HG03460 (cell line): ENCODE data around the gene ADAMTS9.

ENCODE experiments used
- ATAC-seq: cut with Tn5 transposase; IDR thresholded peaks from one replicate; pipeline ENCODE4 v1.9.1; 2021; ENCODE audit not compliant: unreplicated experiment

ADAMTS9 gene

GRCh38 chr3:64658001-64658400 lies 29.8 kb downstream of the ADAMTS9 start:
- no peak for ATAC-seq

DNA sequence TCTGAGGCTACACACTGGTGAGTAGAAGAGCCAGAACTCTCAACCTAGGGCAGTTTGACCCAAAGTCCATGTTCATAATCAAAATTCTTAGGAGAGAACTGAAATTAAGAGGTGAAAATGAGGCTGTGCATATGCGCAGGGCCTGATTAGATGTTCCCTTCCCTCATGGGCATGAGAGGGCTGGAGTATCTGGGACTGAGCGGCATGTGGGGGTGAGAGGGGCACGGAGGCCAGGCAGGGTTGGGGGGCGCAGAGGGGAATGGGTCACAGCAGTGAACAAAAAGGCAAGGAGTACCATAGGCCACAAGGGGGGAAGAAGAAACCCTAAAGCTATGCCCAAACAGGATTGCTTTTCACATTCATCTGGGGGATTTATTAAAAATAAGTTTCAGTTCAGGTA lies 31.3 kb downstream of the ADAMTS9 start:
- no peak for ATAC-seq

GRCh38 chr3:64655160-64655559 lies 32.6 kb downstream of the ADAMTS9 start:
- no peak for ATAC-seq

DNA sequence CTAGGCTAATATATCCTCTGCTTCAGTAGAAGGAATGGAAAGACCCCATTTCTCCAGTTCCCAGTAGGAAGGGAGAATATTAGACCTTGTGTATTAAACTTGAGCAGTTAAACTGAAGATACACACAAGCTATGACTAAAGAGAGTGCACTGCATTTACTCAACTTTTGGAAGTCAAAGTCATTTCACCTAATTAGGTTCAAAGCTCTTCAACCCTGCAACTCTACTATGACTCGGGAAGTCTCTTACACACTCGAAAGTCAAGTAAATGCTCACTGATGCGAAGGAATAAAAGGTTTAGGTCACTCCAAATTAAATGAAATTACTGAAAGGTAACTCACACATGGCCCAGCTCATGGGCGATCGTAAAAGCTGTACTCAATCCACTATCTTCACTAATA lies 33.8 kb downstream of the ADAMTS9 start:
- ATAC-seq: no peak

DNA sequence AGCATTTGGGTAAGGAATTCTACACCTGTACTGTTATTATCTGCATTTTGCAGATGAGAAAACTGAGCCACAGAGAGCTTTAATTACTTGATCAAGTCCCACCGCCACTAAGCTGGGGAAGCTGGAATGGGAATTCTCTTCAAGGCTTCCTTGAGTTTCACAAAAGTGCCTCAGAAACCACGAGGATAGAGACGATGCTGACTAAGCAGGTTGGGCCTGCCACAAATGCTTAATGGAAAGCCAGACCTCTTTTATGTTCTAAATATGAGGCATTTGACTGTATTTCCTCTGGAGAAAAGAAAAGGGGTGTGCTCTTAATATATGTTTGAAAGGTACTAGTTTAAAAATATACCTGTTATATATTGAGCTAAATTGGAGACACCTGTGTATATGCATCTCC lies 34.7 kb downstream of the ADAMTS9 start:
- ATAC-seq: no peak

- ATAC-seq: no peak
These were observed 36.0 kb downstream of the ADAMTS9 start for GRCh38 chr3:64651741-64652241.

DNA sequence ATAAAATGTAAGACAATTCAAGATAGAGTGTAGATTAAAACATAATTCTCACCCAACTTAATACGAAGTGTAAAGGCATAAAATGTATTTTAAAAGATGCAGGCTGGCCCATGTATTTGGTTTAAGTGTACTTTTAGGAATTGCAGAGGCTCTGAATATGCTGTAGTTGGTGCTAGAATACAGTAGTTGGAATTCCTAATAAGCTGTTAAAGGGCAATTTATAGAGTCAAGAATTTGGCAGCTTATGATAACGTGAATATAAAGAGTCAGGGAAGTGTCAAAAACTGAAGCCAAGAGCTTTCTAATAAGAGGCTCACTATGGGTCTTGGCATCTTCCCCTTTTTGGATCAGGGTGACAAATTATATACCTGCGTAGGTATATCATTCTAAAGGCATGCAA lies 36.5 kb downstream of the ADAMTS9 start:
- no peak for ATAC-seq

GRCh38 chr3:64650715-64651114 lies 37.1 kb downstream of the ADAMTS9 start:
- no peak for ATAC-seq

DNA sequence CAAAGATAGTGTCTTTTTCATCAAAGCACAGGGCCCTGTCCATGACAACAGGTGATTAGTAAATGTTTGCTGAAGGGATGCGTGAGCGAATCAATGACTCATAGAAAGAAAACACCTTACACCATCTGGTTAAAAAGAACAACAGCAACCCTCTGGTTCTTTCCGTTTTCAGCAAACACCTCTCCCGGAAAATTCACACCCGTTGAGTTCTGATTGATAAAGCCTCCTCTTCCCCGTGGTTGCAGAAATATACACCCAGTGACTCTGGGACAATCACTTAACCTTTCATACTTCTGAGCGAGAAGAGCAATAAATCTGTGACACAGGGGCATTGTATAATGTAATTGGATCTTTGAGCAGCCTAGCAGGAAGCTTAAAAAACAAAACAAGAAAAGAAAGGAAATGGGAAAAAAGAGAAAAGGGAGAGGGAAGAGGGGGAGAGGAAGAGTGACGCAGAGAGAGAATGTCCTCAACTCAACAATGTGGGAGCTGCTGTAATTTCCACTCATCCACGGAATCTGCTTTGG lies 37.6 kb downstream of the ADAMTS9 start:
- ATAC-seq: no peak

DNA sequence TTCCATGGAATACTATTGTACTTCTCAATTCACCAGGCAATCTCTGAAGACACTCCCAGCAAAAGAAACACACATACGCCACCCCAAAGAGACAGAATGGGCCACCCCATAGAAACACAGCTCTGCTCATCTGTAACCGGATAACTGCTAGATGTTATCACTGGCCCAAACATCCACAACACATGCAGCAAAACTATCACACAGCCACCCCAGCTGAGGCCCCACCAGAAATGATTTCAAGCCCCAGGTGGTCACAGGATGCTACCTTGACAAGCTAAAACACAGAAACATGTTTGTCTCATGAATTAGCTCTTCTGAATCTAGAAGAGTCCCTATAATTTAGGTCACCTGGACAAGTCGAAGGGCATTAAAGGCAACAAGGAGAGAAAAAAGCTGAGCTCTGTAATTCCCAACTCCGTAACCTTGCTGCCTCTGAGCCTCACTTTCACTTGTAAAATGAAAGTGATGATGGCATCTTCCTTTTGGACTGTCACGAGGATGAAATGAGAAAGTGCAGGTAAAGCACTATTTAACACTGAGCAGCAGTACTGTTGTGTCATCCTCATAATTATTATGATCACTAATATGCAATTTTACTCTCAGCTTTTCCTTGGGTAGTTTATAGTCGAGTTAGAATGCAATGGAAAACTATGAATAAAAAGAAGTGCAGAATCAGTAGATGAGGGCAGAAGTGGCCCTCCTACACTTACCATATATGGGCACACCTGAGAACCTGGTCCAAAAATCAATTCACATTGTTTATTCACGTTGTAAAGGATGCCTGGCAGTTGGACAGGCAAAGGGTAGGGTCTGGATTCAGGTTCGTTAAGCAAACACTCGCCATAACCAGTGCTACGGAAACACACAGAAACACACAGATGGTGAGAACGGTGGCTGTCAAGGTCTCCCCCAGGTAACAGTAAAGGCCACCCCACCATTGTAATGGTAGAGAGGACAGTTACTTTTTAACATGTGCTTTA lies 38.6 kb downstream of the ADAMTS9 start:
- ATAC-seq: no peak

- ATAC-seq: no peak
These were observed 40.0 kb downstream of the ADAMTS9 start for GRCh38 chr3:64647825-64648224.

GRCh38 chr3:64645243-64645642 lies 42.6 kb downstream of the ADAMTS9 start:
- ATAC-seq: no peak

- ATAC-seq: no peak
These were observed 43.3 kb downstream of the ADAMTS9 start for GRCh38 chr3:64644483-64644882.

DNA sequence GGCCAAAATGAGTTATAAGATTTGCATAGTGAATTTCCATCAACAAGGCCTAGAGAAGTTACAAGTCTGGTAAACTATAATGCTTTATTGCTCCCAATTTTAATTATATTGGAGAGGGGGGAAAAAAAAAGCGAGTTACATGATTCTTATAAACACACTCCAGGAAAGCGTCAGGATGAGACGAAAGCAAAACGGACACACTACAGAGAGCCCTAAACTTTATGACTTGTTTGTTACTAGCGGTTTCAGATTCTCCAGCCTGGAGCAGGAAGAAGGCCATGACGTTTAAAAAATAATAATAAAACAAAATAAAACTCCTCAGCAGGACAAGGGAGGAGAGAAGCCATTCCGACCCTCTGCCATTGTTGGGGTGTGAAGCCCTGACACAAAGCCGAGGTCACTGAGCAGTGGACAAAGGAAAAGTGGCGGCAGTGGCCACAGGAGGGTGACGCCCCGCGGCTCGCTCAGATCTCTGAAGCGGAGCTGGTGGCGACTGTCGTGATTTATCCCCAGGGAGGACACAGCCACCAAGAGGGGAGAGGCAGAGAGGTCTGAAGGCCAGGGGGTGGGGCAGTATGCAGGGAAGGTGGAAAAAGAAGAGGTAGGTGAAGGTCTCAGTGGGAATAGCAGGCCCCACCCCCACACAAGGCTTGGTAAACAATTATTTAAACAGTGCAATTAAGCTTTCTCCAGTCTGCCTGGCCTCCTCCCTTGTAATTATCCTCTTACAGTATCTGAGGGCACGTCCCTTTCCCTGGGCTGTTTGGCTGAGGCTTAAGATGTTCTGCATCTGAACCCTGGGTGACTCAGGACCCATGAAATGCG lies 45.3 kb downstream of the ADAMTS9 start:
- ATAC-seq: no peak

- no peak for ATAC-seq
These were observed 48.8 kb downstream of the ADAMTS9 start for GRCh38 chr3:64638981-64639481.

- no peak for ATAC-seq
These were observed 49.3 kb downstream of the ADAMTS9 start for GRCh38 chr3:64638511-64638910.

- ATAC-seq: no peak
These were observed 53.4 kb downstream of the ADAMTS9 start for GRCh38 chr3:64634417-64634816.

DNA sequence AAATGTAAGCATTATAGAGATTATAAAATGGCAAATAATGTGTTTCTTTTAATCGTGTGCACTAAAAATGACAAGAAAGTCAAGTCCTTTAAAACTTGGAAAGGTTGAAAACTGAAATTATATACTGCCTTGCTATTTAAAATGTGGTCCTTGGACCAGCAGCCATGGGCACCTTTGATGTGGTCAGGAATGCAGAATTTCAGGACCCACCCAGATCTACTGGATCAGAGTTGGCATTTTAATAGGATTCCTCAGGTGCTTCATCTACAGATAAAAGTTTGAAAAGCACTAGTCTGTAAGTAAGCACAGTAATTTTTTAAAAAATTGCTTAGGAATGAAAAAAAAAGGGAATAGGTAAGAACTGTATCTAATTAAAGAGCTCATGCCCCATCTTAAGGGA lies 55.8 kb downstream of the ADAMTS9 start:
- no peak for ATAC-seq

- ATAC-seq: no peak
These were observed 60.1 kb downstream of the ADAMTS9 start for GRCh38 chr3:64627471-64628321.

- no peak for ATAC-seq
These were observed 60.8 kb downstream of the ADAMTS9 start for GRCh38 chr3:64627042-64627441.
